Panc1 (cell line): ENCODE results near the gene CPN1.

Source experiments
- REST ChIP-seq, 2 experiments: IDR thresholded peaks; 2 replicates each; pipeline ENCODE4 v1.6.1; 2011 to 2012; ENCODE audit warnings: low read depth in 2 of 2, control low read depth in 1 of 2, low read length in 1 of 2, mild to moderate bottlenecking in 1 of 2, moderate library complexity in 1 of 2; ENCODE audit not compliant: insufficient read depth in 1 of 2
- TCF7L2 ChIP-seq: IDR thresholded peaks from 2 replicates; pipeline ENCODE4 v1.6.1; 2011; ENCODE audit warnings: mild to moderate bottlenecking, low read depth, low read length, inconsistent platforms
- TF ChIP-seq, protein P1 (sequence below): fragments of 450-650 bp; IDR thresholded peaks from 2 replicates; pipeline ENCODE4 v1.5.1; 2017; ENCODE audit warnings: mild to moderate bottlenecking

DNA sequence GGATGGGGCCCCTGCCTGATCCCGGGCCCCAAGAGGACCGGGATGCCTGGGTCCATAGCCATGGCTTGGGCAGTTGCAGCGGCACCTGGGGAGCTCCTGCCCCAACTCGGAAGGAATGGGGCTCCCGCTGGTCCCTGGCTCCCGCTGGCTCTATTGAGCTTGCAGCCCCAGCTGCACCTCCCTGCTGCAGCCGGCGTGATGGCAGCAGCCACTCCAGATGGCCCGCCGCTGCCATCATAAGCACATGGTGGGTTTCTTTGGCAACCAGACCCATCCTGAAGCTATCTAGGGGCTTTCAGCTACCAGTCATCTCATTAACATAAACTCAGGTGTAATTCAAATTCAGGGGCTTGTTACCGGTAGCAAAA, 60.8 kb downstream of the CPN1 start:
- TF ChIP-seq TCF7L2 = no peak
- TF ChIP-seq, protein P1, sequence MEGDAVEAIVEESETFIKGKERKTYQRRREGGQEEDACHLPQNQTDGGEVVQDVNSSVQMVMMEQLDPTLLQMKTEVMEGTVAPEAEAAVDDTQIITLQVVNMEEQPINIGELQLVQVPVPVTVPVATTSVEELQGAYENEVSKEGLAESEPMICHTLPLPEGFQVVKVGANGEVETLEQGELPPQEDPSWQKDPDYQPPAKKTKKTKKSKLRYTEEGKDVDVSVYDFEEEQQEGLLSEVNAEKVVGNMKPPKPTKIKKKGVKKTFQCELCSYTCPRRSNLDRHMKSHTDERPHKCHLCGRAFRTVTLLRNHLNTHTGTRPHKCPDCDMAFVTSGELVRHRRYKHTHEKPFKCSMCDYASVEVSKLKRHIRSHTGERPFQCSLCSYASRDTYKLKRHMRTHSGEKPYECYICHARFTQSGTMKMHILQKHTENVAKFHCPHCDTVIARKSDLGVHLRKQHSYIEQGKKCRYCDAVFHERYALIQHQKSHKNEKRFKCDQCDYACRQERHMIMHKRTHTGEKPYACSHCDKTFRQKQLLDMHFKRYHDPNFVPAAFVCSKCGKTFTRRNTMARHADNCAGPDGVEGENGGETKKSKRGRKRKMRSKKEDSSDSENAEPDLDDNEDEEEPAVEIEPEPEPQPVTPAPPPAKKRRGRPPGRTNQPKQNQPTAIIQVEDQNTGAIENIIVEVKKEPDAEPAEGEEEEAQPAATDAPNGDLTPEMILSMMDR = no peak
- TF ChIP-seq REST (IDR thresholded peaks at IDR 0.05; ENCODE audit: insufficient read depth in 1 of 2, low read depth in 2 of 2, low read length in 1 of 2) = no peak
